HEK293T (cell line): ENCODE results near the gene CRYBA2.

Experiments used
- PKNOX1 ChIP-seq: fragments of 450-650 bp; IDR thresholded peaks from 2 replicates; pipeline ENCODE4 v1.6.1; 2016
- SP1 ChIP-seq: fragments of 450-650 bp; IDR thresholded peaks from 2 replicates; pipeline ENCODE4 v1.6.1; 2017
- SUZ12 ChIP-seq: fragments of 450-650 bp; IDR thresholded peaks from 2 replicates; pipeline ENCODE4 v1.6.1; 2016; ENCODE audit warnings: mild to moderate bottlenecking
- TARDBP ChIP-seq: fragments of 450-650 bp; IDR thresholded peaks from 2 replicates; pipeline ENCODE4 v1.6.1; 2016

GRCh38 chr2:218997731-218998130 lies 4.5 kb upstream of the CRYBA2 start:
- TF ChIP-seq SP1 (no peak), TARDBP (no peak), SUZ12 (no peak), PKNOX1 (no peak)
